B cell (primary cell): ENCODE data around the gene SLC2A13.

ENCODE experiments used
- CTCF ChIP-seq: fragments of 200-600 bp; IDR thresholded peaks from one replicate; pipeline ENCODE4 v1.8.0; 2022; ENCODE audit warnings: antibody characterized with exemption, mild to moderate bottlenecking
- EZH2 ChIP-seq: IDR thresholded peaks from 2 replicates; pipeline ENCODE4 v1.6.1; 2012; ENCODE audit warnings: borderline replicate concordance, low read depth, mild to moderate bottlenecking, moderate library complexity, low read length; ENCODE audit not compliant: insufficient read depth, poor library complexity, severe bottlenecking

DNA sequence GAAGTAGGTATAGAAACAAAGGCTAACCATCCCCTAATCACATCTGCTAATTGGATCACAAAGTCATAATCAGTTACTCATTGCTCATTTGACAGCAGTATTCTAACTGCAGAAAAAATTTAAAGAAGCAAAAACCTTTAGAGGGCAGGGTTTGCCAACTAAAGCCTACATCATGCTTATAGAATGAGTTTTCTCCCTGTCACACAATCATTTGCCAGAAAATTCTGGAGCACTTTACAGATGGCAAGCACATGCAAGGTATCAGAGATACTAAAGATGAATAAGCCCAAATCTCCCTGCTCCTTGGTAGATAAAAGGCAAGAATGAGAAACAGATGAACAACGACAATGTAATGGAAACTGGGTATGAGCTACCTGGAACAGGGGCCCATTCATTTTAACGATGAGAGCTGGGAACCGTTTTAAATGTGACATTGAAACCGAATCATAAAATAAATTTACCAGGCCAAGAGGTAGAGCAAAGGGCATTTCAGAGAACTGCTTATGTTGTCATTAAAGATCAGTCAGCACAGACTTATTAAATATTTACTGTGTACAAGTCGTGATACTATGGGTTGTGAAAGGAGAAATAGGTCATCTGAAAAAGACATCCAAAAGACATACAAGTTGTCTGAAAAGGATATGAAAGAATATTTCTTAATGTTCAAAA lies 274.9 kb downstream of the SLC2A13 start:
- TF ChIP-seq EZH2 (no peak), CTCF (no peak)
